Cardiac muscle cell (in vitro differentiated cells and primary cell): Measurements from ENCODE around the gene CD4. TPM values are rescaled to one million over a fixed set of nuclear protein-coding genes. Genes with fewer than 3 reads are reported as not detected.

Source experiments
- DNase-seq, 2 donors: peaks; one replicate each; pipeline versions ENCODE4 v3.0.0 to v3.0.0-alpha.2; 2010 to 2017; ENCODE audit warnings: low read depth in 1 of 2, low spot score in 1 of 2
- H3K27ac ChIP-seq: fragments of 200-600 bp; sonication (generic); 2 replicates; pipeline ENCODE4 v1.5.1; 2016
- H3K27me3 ChIP-seq: fragments of 200-600 bp; sonication (generic); 2 replicates; pipeline ENCODE4 v1.6.0; 2016; ENCODE audit warnings: control low read depth
- H3K36me3 ChIP-seq: fragments of 200-600 bp; sonication (generic); 2 replicates; pipeline ENCODE4 v1.5.1; 2016; ENCODE audit warnings: control low read depth
- H3K4me1 ChIP-seq: fragments of 200-600 bp; sonication (generic); 2 replicates; pipeline ENCODE4 v1.8.1; 2017; ENCODE audit warnings: low read depth, mild to moderate bottlenecking, mixed run types
- H3K4me3 ChIP-seq: fragments of 200-600 bp; sonication (generic); 2 replicates; pipeline ENCODE4 v1.5.1; 2016; ENCODE audit warnings: mild to moderate bottlenecking
- H3K9me3 ChIP-seq: fragments of 200-600 bp; sonication (generic); 2 replicates; pipeline ENCODE4 v1.5.1; 2017; ENCODE audit warnings: low read depth, mild to moderate bottlenecking, control low read depth
- CTCF ChIP-seq: IDR thresholded peaks from 2 replicates; pipeline ENCODE4 v1.5.1; 2012; ENCODE audit warnings: low read depth, mild to moderate bottlenecking, low read length
- polyA plus RNA-seq: library from polyadenylated mRNA; unstranded; fragments of >200 nt; fragmentation: Nextera tagmentation; extraction: Ambion mirVana; gene quantifications from 2 replicates; pipeline ENCODE4 v1.2.1, GENCODE V29; 2016
- total RNA-seq: library from RNA; depleted of rRNA; stranded (reverse); fragments of >200 nt; gene quantifications from 2 replicates; pipeline ENCODE4 v1.2.3, GENCODE V29; 2016

Gene CD4
- total and polyA plus RNA-seq, 2 experiments from 2014 or later, result 3.3 to 5.9 TPM

- Histone ChIP-seq H3K4me1 (peaks cover under 1% of the 10 kb centered on the region), H3K4me3 (no peak overlapping the region), H3K36me3 (peaks cover 52% of the 10 kb centered on the region), H3K27ac (no peak overlapping the region), H3K9me3 (no peaks in the 10 kb centered on the region), H3K27me3 (no peaks in the 10 kb centered on the region)
- no peak for DNase-seq
- TF ChIP-seq CTCF, result no peak
Measured at GRCh38 chr12:6748761-6749160, 40.6 kb upstream of the CD4 start.

- TF ChIP-seq CTCF, result no peak
- Histone ChIP-seq H3K4me1 (peaks cover 9% of the 10 kb centered on the region), H3K27me3 (no peaks in the 10 kb centered on the region), H3K4me3 (no peak overlapping the region), H3K9me3 (no peaks in the 10 kb centered on the region), H3K36me3 (peaks cover 52% of the 10 kb centered on the region), H3K27ac (no peak overlapping the region)
- no peak for DNase-seq
Measured at GRCh38 chr12:6750506-6750905, 38.8 kb upstream of the CD4 start.

GRCh38 chr12:6751767-6752166, 37.6 kb upstream of the CD4 start:
- peak overlapping the region; percentile 68 for H3K4me3 ChIP-seq
- peaks cover 9% of the 10 kb centered on the region for H3K4me1 ChIP-seq
- peaks cover 48% of the 10 kb centered on the region for H3K36me3 ChIP-seq
- no peak for TF ChIP-seq CTCF
- H3K9me3 ChIP-seq, result no peaks in the 10 kb centered on the region
- no peak for DNase-seq
- H3K27me3 ChIP-seq, result no peaks in the 10 kb centered on the region
- H3K27ac ChIP-seq, result peak overlapping the region; percentile 97

GRCh38 chr12:6752167-6752920, 37.0 kb upstream of the CD4 start:
- H3K9me3 ChIP-seq, result no peaks in the 10 kb centered on the region
- peak overlapping the region; percentile 68 for H3K4me3 ChIP-seq
- H3K27me3 ChIP-seq, result no peaks in the 10 kb centered on the region
- H3K4me1 ChIP-seq, result peaks cover 14% of the 10 kb centered on the region
- peak; percentile 50 for TF ChIP-seq CTCF
- peaks cover 43% of the 10 kb centered on the region for H3K36me3 ChIP-seq
- peak; percentile 58 to 81 for DNase-seq
- peak overlapping the region; percentile 97 for H3K27ac ChIP-seq

- Histone ChIP-seq H3K36me3 (peaks cover 35% of the 10 kb centered on the region), H3K9me3 (no peaks in the 10 kb centered on the region), H3K4me1 (peaks cover 20% of the 10 kb centered on the region), H3K27ac (peak within 1 kb of the TSS; percentile 97), H3K4me3 (peak within 1 kb of the TSS; percentile 68), H3K27me3 (no peaks in the 10 kb centered on the region)
- peak; percentile 96 to 100 for DNase-seq
- TF ChIP-seq CTCF, result no peak
Measured at GRCh38 chr12:6752921-6753771, 36.2 kb upstream of the CD4 start, which contains the start of gene MLF2. TSS of gene MLF2 (minus strand) at chr12:6753141. CDS start at chr12:6752334, 807 bp downstream.
